Left ventricle myocardium inferior (tissue), 1 donor: Measurements from ENCODE around the gene TMCO4. TPM values are rescaled to one million over a fixed set of nuclear protein-coding genes. Genes with fewer than 3 reads are reported as not detected.

Source experiments
- DNase-seq: peaks from one replicate; pipeline ENCODE4 v3.0.0-alpha.2; 2020
- H3K27ac ChIP-seq: fragments of 200-600 bp; replicated peaks from 2 replicates; pipeline ENCODE4 v1.8.0; 2021
- H3K27me3 ChIP-seq: fragments of 200-600 bp; 2 replicates; pipeline ENCODE4 v1.8.0; 2021; ENCODE audit warnings: low read depth
- H3K36me3 ChIP-seq: fragments of 200-600 bp; 2 replicates; pipeline ENCODE4 v1.8.0; 2021
- H3K4me1 ChIP-seq: fragments of 200-600 bp; 2 replicates; pipeline ENCODE4 v1.8.0; 2021
- H3K4me3 ChIP-seq: fragments of 200-600 bp; 2 replicates; pipeline ENCODE4 v1.8.0; 2021; ENCODE audit warnings: mild to moderate bottlenecking, moderate library complexity
- H3K9me3 ChIP-seq: fragments of 200-600 bp; replicated peaks from 2 replicates; pipeline ENCODE4 v1.8.0; 2021
- CTCF ChIP-seq: fragments of 200-600 bp; IDR thresholded peaks from 2 replicates; pipeline ENCODE4 v1.8.0; 2021; ENCODE audit warnings: antibody characterized with exemption, mild to moderate bottlenecking, borderline replicate concordance
- intact Hi-C: fragments of 100-400 bp; cut with micrococcal nuclease; formaldehyde crosslinking; loops from one replicate; pipeline ENCODE4 v1.11.0; 2022
- total RNA-seq: library from RNA; stranded (reverse); fragmentation: NEBNext Ultra II Directional; extraction: Animal tissue kit (Norgen Biotek cat#: 25700); gene quantifications from one replicate; pipeline ENCODE4 v1.2.1, GENCODE V29; 2021
- donor health status: DM: no; HTN: yes; CAD: no; lungs with severe emphysema.

The TMCO4 gene
- total RNA-seq, 1 donor from 2014 or later = 8.6 TPM

GRCh38 chr1:19696820-19697219 lies 102.9 kb downstream of the TMCO4 start:
- Histone ChIP-seq H3K27ac (no peak overlapping the region), H3K4me1 (no peaks in the 10 kb centered on the region), H3K9me3 (no peaks in the 10 kb centered on the region), H3K4me3 (no peak overlapping the region), H3K27me3 (no peaks in the 10 kb centered on the region), H3K36me3 (peaks cover 39% of the 10 kb centered on the region)
- DNase-seq = no peak
- intact Hi-C loops = no loop called here
- TF ChIP-seq CTCF = no peak

GRCh38 chr1:19695772-19696171 lies 103.9 kb downstream of the TMCO4 start:
- Histone ChIP-seq H3K36me3 (peaks cover 37% of the 10 kb centered on the region), H3K4me1 (no peaks in the 10 kb centered on the region), H3K27me3 (no peaks in the 10 kb centered on the region), H3K4me3 (no peak overlapping the region), H3K27ac (no peak overlapping the region), H3K9me3 (no peaks in the 10 kb centered on the region)
- DNase-seq = no peak
- intact Hi-C loops = no loop called here
- no peak for TF ChIP-seq CTCF

GRCh38 chr1:19694298-19694697 lies 105.4 kb downstream of the TMCO4 start:
- Histone ChIP-seq H3K4me1 (peaks cover 6% of the 10 kb centered on the region), H3K9me3 (no peaks in the 10 kb centered on the region), H3K36me3 (peaks cover 29% of the 10 kb centered on the region), H3K4me3 (no peak overlapping the region), H3K27ac (no peak overlapping the region), H3K27me3 (no peaks in the 10 kb centered on the region)
- TF ChIP-seq CTCF = no peak
- intact Hi-C loops = no loop called here
- DNase-seq = no peak

- Histone ChIP-seq H3K36me3 (peaks cover 34% of the 10 kb centered on the region), H3K27me3 (no peaks in the 10 kb centered on the region), H3K4me1 (peaks cover 15% of the 10 kb centered on the region), H3K4me3 (no peak overlapping the region), H3K9me3 (peaks cover 5% of the 10 kb centered on the region), H3K27ac (no peak overlapping the region)
- intact Hi-C loops = no loop called here
- TF ChIP-seq CTCF = no peak
- DNase-seq = no peak
Observed at GRCh38 chr1:19690342-19690741, 109.4 kb downstream of the TMCO4 start.

GRCh38 chr1:19689856-19690255 lies 109.9 kb downstream of the TMCO4 start:
- TF ChIP-seq CTCF = no peak
- H3K4me1 ChIP-seq = peaks cover 15% of the 10 kb centered on the region
- peaks cover 30% of the 10 kb centered on the region for H3K36me3 ChIP-seq
- intact Hi-C loops = no loop called here
- peaks cover 5% of the 10 kb centered on the region for H3K9me3 ChIP-seq
- no peak for DNase-seq
- no peaks in the 10 kb centered on the region for H3K27me3 ChIP-seq
- H3K27ac ChIP-seq = no peak overlapping the region
- H3K4me3 ChIP-seq = no peak overlapping the region
